NCI-H446 (cell line): Measurements from ENCODE around the gene THSD7B.

ENCODE experiments used
- DNase-seq, 2 experiments: peaks; one replicate each; lab custom pipeline; 2025; lab: John Stamatoyannopoulos, UW

Gene THSD7B

DNA sequence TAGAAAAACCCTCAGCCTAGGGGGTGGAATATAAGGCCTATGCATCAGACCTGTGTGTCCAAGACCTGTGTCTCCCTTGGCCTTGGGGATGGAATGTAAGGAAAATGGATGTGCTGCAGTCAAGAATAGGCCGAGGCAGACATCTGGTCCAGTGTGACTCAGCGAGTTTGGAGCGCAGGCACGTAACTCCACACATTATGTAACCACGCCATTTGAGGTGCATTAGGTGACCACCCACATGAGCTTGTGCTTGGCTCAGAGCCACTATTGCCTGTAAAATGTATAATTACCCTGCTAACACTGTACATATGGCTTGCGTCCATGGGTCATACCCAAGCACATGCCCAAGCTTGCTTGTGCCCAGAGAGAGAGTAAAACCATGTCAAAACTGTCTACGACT is 618.0 kb downstream of the THSD7B start:
- no peak for DNase-seq

DNA sequence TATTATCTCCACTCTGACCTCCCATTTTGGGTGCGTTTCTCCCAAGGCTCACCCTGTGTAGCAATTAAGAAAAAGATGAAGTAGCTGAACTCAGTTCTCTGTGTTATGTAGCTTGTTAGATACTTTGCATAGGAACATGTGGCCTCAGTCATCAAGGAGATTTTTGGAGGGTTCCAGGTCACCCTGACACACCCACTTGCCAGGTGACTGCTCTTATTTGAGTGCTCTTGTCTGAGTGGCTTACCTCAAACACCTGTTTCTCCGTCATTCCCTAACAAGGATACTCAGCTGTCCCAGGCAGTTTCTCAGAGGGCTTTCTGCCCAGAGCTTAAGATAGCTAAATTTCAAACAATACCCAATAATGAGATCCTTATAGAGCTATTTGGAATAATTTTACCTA is 621.7 kb downstream of the THSD7B start:
- no peak for DNase-seq

DNA sequence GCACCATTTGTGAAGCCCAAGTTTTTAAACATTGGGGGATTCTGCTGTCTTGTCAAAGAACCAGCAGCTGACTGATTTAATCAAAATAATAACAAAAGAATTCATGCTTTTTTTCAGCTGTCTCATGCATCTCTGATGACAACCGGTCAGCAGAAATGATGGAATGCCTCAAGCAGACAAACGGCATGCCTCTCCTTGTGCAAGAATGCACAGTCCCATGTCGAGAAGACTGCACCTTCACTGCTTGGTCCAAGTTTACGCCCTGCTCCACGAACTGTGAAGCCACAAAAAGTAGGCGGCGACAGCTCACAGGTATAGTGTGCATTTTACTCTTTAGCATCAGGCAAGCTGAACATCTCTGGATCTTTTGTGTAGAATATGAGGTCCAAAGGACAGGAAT is 640.2 kb downstream of the THSD7B start:
- no peak for DNase-seq

DNA sequence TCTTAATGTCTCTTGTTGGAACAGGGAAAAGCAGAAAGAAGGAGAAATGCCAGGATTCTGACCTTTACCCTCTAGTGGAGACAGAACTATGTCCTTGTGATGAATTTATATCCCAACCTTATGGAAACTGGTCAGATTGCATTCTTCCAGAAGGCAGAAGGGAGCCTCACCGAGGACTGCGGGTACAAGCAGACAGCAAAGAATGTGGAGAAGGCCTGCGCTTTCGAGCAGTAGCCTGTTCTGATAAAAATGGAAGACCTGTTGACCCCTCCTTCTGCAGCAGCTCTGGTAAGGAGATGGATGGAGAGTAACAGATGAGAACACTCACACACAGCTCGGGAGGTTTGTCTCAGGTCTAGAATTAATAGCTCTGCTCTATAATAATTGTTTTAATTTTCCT is 646.2 kb downstream of the THSD7B start:
- DNase-seq, result no peak

DNA sequence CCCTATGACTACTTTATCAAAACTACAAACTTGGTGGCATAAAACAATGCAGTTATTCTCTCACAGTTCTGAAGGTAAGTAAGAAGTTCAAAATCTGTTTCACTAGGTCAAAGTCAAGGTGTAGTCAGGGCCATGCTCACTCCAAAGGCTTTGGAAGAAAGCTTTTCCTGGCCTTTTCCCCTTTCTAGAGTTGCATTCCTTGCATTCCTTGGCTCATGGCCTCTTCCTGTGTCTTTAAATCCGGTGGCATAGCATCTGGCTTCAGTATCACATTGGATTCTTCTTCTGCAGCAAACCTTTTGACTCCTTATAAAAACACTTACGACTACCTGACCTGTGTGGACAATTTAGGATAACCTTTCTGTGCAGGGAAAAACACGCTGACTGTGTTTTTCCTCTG is 655.4 kb downstream of the THSD7B start:
- DNase-seq, result peak in 1 of 2 experiments; percentile 14

DNA sequence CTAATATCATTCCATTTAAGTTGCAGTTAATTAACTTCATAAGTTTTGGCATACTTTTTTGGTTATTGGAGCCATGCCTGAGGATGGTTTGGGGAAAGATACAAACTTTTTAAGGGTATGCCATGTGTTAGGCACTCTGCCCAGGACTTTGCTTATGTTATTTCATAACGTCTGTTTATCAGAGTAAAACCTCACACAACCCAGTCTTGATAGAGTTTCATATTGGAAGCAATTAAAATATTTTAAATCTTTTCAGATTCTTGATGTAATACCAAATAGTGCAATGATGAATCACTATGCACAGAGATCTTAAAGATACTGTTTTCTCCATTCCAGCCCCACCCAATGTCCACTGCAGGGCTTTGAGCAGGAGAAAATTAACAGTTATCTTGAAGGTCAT is 669.8 kb downstream of the THSD7B start:
- DNase-seq, result peak; percentile 18 to 72

DNA sequence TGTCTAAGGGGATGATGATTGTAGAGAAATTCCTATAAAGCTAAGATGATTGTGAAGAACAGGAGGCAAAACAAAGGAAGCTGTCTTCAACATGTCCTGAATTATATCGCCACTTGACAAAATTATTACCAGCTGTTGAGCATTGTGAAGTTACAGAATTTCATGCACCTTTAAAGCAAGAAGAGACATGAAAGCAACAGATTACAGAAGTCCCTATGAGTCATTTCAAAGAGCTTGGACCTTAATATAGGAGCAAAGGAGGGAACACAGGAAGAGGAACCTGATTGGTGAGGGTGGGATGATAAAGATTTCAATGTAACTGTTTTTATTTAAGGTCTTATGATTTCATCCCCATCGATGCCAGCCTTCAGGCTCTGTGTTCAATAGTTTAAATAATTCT is 672.0 kb downstream of the THSD7B start:
- DNase-seq, result no peak

DNA sequence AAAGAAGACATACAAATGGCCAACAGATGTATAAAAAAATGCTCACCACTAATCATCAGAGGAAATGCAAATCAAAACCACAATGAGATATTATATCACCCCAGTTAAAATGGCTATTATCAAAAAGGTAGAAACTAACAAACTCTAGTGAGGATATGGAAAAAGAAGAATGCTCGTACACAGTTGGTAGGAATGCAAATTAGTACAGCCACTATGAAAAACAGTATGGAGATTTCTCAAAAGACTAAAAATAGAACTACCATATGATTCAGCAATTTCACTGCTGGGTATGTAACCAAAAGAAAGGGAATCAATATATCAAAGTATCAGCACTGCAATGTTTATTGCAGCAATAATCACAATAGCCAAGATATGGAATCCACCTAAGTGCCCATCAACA is 679.6 kb downstream of the THSD7B start:
- DNase-seq, result no peak

DNA sequence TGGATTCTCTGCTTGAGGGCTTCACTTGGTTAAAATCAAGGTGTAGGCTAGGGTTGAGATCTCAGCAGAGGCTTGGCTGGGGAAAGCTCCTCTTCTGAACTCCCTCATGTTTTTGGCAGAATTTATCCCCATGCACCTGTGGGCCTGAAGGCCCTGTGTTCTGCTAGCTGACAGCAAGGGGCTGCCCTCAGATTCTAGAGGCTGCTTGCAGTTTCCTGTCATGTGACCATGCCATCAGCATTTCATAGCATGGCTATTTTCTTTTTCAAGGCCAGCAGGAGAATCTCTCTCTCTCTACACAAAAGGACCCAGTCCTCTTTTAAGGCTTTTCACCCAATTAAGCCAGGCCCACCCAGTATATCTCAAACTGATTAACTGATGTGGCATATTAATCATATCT is 684.1 kb downstream of the THSD7B start:
- no peak for DNase-seq

DNA sequence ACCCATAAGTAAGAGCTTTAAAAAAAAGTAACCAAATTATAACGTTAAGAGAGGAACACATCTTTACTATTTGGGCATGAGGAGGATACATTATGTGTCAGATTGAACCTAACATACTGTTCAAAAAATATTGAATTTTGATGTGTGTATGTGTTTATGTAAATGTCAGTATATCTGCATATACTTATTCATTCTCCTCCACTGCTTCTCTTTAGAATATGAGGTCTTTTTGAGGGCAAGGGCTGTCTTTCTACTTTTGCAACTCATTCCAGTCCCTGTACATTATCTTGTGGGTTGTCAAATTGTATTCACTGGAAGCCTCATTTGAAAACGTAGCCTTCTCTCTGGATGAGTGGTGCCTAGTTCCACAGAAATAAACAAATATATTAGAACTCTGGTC is 689.5 kb downstream of the THSD7B start:
- DNase-seq, result no peak

DNA sequence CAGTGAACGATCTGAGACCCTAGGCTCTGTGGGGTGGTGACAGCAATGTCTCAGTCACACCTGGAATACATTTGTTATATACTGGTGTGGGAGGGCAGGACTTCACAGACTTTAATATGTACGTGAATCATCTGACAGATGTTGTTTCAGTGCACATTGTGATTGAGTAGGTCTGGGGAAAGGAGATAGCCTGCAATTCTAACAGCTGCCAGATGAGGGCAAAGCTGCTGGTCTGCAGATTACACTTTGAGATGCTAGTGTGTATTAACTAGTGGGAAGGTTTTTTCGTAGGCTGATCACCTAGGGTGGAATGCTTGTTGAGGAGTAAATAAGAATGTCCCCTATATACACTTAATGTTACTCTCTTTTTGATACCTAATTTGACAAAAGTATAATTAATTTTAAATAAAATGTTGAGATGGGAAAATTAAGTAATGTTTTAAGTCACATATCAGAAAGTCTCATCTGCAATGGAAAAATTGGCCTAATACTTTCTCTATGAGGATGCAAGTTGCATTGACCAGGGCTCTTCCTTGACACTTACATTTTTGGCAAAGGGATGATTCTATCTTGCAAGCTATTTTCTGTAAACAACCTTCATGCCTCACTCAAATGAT is 702.0 kb downstream of the THSD7B start:
- peak; percentile 25 to 68 for DNase-seq

DNA sequence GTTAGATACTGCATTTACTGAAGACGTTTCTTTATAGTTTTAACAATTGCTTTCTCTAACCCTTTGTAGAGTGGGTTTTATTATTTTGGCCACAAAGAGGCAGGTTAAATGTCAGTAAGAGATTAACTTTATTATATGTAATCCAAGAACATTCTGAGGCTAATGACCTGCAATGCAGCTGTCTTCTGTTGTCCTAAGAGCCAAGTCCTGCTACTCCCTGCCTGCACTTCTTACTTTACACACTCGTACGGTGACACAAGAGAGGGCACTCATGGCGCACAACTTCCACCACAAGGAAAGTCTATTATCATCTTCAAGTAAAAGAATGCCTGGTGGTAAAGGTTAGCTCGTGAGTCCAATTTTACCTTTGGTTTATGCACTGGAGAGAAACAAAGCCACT is 727.9 kb downstream of the THSD7B start:
- no peak for DNase-seq

DNA sequence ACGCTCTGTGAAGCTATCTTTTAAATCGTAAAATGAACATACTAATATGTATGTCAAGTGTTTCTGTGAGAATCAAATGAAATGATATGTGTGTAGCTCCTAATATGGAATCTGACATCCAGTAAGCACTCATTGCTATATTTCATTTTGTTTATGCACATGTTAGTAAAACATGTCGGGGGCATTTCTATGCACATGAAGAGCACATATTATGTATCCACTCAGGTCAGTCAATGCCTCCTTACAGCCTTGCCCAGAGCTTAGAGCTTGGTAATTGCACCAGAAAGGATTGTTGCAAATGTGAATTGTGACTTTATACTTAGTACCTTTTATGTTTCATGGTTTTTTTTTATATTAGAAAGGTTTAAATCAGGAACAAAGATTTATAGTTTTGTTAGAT is 735.3 kb downstream of the THSD7B start:
- no peak for DNase-seq

DNA sequence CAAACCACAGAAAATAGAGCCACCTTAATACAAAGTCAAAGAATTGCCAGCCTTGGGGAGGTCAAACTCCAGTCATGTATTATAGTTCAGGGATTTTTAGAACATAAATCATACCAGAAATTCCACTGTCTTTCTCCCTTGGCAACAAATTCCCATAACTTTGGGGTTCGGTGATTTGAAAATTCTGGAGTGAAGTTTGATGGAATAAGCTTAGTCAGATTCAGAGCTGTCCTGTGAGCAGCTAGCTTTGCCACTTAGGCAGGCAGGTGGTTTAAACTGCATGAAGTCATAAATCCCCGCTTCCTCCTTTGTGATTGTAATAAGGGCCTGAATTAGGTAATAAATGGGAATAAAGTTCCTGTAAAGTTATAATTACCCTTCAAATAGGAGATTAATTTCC is 741.9 kb downstream of the THSD7B start:
- DNase-seq, result no peak

DNA sequence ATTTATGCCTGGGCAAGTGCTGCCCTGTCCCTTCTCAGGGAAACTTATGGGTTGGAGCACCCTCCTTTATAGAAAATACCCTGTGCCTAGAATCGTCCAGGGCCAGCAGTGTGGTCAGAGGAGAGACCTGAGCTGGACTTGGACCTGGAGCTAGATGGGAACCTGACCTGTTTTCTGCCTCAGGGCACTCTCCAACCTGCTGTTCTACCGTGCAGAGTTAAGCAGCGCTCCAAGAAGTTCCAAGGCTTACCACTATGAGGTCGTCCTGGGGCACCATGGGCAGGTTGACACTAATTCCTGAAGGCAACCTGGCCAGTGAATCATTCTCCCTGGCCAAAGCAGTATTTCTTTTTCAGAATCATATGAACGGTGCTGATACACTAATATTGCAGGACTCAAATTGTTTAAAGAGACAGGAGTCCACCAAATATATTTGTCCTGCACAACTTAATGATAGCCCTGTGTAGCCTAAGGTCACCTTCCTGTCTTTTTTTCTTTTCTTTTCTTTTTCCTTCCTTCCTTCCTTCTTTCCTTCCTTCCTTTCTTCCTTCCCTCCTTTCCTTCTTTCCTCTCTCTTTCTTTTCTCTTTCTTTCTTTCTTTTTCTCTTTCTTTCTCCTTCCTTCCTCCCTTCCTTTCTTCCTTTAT is 743.5 kb downstream of the THSD7B start:
- DNase-seq, result no peak

DNA sequence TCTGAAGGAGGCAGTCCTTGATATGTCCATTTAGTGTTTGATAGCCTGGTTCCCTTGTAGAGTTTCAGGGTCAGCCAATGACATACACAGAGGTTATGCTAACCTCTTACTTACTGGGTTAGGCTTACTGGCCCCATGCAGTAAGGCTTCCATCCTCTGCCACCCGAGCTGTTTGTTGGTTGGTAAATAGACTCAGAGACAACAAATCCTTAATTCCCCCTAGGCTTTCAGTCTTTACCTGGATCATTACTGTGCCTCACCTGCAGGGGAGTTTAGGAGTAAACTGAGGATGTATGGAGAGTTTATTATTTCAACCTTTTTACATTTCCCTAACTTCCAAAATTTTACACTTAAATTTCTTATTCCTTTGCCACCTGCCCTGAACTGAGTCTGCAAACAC is 746.2 kb downstream of the THSD7B start:
- no peak for DNase-seq

DNA sequence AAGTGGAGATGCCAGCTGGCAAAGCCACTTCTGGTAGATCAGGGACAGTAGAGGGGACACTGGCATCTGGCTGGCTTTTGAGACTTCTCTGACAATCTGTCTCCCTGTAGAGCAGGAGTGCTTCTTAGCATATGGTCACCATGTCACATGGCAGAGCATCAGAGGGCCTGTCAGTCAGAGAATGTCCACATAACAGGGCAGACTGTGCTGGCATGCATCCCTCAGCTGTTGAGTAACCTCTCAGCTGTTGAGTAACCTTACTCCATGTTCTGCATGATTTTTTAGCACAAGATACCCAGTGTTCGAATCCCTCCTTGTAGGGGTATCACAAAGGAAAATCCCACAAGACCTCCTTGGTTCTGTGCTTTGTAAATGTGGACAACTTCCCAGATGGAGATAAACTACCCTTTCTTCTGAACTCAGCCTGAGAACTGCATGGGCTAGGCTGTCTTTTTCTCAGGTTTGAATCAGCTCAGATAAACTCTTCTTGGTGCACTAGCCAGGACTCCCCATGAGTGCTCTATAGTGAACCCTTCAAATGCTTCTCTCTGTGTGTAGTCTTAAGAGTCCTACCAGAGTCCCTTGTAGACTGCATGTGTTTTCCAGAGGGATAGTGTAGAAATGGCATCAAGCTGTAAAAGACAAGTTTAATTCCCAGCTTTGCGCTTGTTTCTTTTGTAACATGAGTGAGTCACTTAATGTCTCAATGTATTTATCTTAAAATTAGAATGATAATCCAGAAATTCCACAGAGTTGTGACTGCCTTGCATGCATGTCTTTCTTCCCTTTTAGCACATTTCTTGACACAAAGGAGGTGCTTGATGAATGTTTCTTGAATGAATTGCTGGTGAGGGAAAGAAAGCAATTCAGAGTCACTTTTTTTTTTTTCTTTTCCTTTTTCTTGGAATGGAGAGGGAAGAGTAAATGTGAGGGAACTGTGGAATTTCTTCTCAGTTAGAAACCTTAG is 756.6 kb downstream of the THSD7B start:
- DNase-seq, result peak; percentile 1 to 58

DNA sequence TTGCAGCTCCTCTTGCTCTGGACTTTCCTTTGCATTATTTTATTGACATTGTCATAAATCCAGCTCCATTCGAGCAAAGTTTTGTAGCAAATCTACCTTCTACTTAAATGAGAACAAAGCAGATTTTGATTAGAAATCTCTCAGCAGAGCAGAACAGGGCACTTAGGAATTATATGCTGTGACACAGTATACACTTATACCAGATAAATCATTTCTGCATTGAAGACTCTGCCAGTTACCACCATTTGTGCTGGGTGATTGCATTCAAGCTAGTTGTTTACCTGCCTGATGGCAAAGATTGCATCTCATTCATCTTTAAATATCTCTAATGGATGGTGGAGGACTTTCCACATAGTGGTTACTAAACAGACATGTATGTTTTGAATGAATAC is 757.3 kb downstream of the THSD7B start:
- no peak for DNase-seq

DNA sequence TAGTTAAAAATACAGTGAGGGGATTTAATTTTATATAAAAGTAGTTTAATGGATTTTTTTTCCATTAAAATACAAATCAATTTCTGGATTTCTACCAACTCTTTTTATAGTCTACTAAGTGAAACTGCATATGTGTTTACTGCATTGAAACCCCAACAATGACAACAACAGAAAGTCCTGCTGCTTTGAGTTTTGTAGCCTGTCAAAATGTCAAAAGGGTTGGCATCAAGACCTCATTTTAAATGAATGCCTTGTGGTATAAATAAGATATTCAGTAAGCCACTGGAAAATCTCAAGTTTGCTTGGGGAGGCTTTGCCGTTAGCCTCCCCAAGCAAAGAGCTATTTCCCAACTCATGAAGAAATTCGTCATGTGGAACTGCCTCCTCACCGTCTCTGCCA is 758.6 kb downstream of the THSD7B start:
- peak in 1 of 2 experiments; percentile 18 for DNase-seq

DNA sequence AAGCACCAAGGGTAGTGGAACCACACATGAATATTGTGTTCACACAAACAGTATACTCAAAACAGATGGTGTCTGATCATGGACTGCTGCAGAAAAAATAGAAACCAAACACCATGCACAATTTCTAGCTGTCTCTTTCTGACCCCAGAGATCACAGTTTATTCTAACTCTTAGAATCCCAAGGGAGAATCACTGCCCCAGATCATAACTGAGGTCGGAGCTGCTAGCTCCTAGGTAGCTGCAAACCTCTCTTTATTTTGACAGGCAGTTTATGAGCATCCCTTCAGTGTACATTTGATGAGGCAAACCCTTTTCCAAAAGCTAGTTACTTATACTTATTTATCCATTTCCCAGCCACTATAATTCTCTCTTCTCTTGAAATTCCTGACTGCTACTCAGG is 759.8 kb downstream of the THSD7B start:
- DNase-seq, result no peak

DNA sequence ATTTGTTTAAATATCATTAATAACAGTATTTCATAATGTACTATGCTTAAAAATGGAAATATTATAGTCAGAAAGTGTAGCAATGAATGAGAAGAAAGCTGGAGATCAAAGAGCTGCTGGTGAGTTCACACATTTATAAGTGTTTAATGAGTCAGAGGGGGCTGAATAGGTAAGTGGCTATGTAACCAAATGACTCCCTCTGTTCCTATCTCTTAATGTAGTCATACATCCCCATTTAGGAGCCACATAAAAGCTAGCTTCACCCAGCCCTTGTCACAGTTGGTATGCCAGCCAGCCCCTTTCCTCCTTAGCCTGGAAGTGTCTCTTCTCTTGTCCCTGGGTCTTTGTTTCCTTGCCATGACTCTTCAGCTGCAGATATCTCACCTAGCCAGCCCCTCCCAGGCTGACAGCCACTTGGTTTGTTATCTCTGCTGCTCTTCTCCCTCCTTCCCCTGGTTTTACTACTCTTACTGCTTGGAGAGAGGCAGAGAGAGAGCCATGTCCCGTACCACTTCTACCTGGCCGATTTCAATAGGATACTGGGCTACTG is 760.4 kb downstream of the THSD7B start:
- DNase-seq, result no peak

DNA sequence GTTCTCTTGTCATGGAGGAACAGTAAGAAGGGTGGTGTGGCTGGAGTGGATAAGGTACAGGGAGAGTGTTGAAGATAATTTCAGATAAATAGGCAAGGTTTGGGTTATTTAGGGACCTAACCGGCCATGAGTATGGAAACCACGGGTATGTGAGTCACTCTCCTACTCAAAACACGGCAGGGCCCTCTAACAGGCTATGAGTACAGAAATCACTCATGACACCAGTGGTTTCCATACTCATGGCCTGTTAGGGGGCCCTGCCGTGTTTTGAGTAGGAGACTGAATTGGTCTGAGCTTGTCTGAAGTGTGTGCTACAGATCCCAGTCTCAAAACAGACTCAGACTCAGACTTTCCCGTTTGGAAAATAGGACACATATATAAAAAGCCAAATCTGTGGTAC is 770.6 kb downstream of the THSD7B start:
- DNase-seq, result no peak

DNA sequence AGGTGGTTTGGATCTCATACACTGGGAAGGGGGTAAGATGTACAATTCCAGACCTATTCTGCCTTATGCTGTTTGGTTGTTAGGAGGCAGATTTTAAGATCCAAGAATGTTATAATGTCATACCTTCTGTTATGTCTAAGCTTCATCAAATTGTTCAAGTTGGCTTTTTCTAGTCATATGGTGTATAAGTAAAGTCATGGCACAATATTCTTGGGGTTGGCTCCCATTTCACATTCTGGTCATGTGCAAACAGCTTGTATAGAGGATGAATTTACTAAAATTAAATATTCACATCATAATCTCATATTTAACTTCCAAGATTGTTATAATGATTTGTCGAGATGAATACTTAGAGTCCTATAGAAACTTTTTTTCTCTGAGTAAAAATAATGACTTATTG is 774.0 kb downstream of the THSD7B start:
- DNase-seq, result no peak
